Liver (tissue), 9 donors: Measurements from ENCODE around the gene CUL5. TPM values are rescaled to one million over a fixed set of nuclear protein-coding genes. Genes with fewer than 3 reads are reported as not detected.
A peak's percentile ranks its signal among the peaks of the same experiment; 100 is the strongest.
"Not testable (repeated sequence)": the region's sequence is repeated elsewhere in the genome, so short reads cannot be mapped to it uniquely, and the experiment has no call there.

Experiments
- DNase-seq: peaks from one replicate; pipeline ENCODE4 v3.0.0-alpha.2; 2017; ENCODE audit warnings: low spot score
- H3K27ac ChIP-seq, 2 donors: one replicate each; pipeline ENCODE4 v1.7.0; 2013; ENCODE audit warnings: inconsistent platforms in 2 of 2, low read length in 2 of 2, control low read depth in 1 of 2, low read depth in 1 of 2, mild to moderate bottlenecking in 1 of 2
- H3K27me3 ChIP-seq, 4 donors: one replicate each; pipeline versions ENCODE4 v1.6.1 to v1.7.0; 2013; ENCODE audit warnings: low read length in 3 of 4, inconsistent platforms in 1 of 4, mild to moderate bottlenecking in 1 of 4, moderate library complexity in 1 of 4; ENCODE audit not compliant: control insufficient read depth in 4 of 4, insufficient read depth in 4 of 4
- H3K36me3 ChIP-seq, 4 donors: one replicate each; pipeline versions ENCODE4 v1.6.1 to v1.7.0; 2013; ENCODE audit warnings: low read length in 3 of 4, mild to moderate bottlenecking in 3 of 4, low read depth in 1 of 4, moderate library complexity in 1 of 4; ENCODE audit not compliant: control insufficient read depth in 4 of 4, insufficient read depth in 3 of 4
- H3K4me1 ChIP-seq, 4 donors: one replicate each; pipeline versions ENCODE4 v1.6.1 to v1.7.0; 2013; ENCODE audit warnings: low read length in 3 of 4, mild to moderate bottlenecking in 3 of 4, moderate library complexity in 1 of 4; ENCODE audit not compliant: control insufficient read depth in 4 of 4, insufficient read depth in 4 of 4
- H3K4me3 ChIP-seq, 3 donors: one replicate each; pipeline versions ENCODE4 v1.6.1 to v1.7.0; 2013; ENCODE audit warnings: low read length in 3 of 3, control low read depth in 1 of 3, low read depth in 1 of 3, mild to moderate bottlenecking in 1 of 3
- H3K9ac ChIP-seq, 2 donors: one replicate each; pipeline ENCODE4 v1.7.0; 2013; ENCODE audit warnings: low read length in 2 of 2, mild to moderate bottlenecking in 2 of 2, moderate library complexity in 2 of 2, control low read depth in 1 of 2, low read depth in 1 of 2
- H3K9me3 ChIP-seq, 4 donors: one replicate each; pipeline versions ENCODE4 v1.6.1 to v1.7.0; 2013; ENCODE audit warnings: low read length in 3 of 4; ENCODE audit not compliant: control insufficient read depth in 4 of 4
- ATF3 ChIP-seq: IDR thresholded peaks from 2 replicates; pipeline ENCODE4 v1.6.1; 2016; ENCODE audit warnings: antibody characterized with exemption
- CTCF ChIP-seq: fragments of 150-350 bp; IDR thresholded peaks from 2 replicates; pipeline ENCODE4 v1.5.1; 2017; ENCODE audit warnings: improper control_type of control experiment, low read depth, low read length; ENCODE audit not compliant: missing input control
- EGR1 ChIP-seq, 2 donors: IDR thresholded peaks; 2 replicates each; pipeline ENCODE4 v1.6.1; 2016 to 2018; ENCODE audit warnings: antibody characterized with exemption in 2 of 2, low read depth in 2 of 2
- FOXA2 ChIP-seq: IDR thresholded peaks from 2 replicates; pipeline ENCODE4 v1.6.1; 2016; ENCODE audit warnings: antibody characterized with exemption
- GABPA ChIP-seq, 2 donors: IDR thresholded peaks in 1 of 2; conservative IDR thresholded peaks in 1 of 2; 2 replicates each; pipeline ENCODE4 v1.6.1; 2016; ENCODE audit warnings: antibody characterized with exemption in 2 of 2, mild to moderate bottlenecking in 1 of 2, moderate library complexity in 1 of 2
- HNF4A ChIP-seq, 2 donors: conservative IDR thresholded peaks; 2 replicates each; pipeline ENCODE4 v1.6.1; 2016; ENCODE audit warnings: antibody characterized with exemption in 2 of 2, mild to moderate bottlenecking in 2 of 2
- HNF4G ChIP-seq: IDR thresholded peaks from 2 replicates; pipeline ENCODE4 v1.6.1; 2016; ENCODE audit warnings: antibody characterized with exemption
- JUND ChIP-seq, 2 donors: IDR thresholded peaks; 2 replicates each; pipeline ENCODE4 v1.6.1; 2016; ENCODE audit warnings: antibody characterized with exemption in 2 of 2
- NR2F2 ChIP-seq: IDR thresholded peaks from 2 replicates; pipeline ENCODE4 v1.6.1; 2016; ENCODE audit warnings: antibody characterized with exemption
- RXRA ChIP-seq, 2 donors: IDR thresholded peaks; 2 replicates each; pipeline ENCODE4 v1.6.1; 2017 to 2018; ENCODE audit warnings: antibody characterized with exemption in 2 of 2, mild to moderate bottlenecking in 1 of 2
- SP1 ChIP-seq: IDR thresholded peaks from 2 replicates; pipeline ENCODE4 v1.6.1; 2018; ENCODE audit warnings: antibody characterized with exemption, mild to moderate bottlenecking
- TAF1 ChIP-seq: conservative IDR thresholded peaks from 2 replicates; pipeline ENCODE4 v1.6.1; 2016; ENCODE audit warnings: antibody characterized with exemption, mild to moderate bottlenecking
- YY1 ChIP-seq: IDR thresholded peaks from 2 replicates; pipeline ENCODE4 v1.6.1; 2016; ENCODE audit warnings: antibody characterized with exemption, mild to moderate bottlenecking
- WGBS: extraction: QIAGEN DNeasy Blood & Tissue Kit; methylation state at CpG from one replicate; pipeline ENCODE4 v1.1.7; 2013; 5-methylcytosine and 5-hydroxymethylcytosine counted together
- polyA plus RNA-seq, 2 donors: library from polyadenylated mRNA; stranded (reverse) in 1 of 2; unstranded in 1 of 2; fragments of 200-250 nt in 1 of 2; fragments of >200 nt in 1 of 2; fragmentation: Nextera tagmentation in 1 of 2; extraction: Ambion mirVana in 1 of 2; gene quantifications; one replicate each; pipeline versions ENCODE4 v1.2.1 to v1.2.3, GENCODE V29; 2013 to 2015
- total RNA-seq, 2 donors: library from RNA; depleted of rRNA; stranded (reverse); fragments of >200 nt; gene quantifications; one replicate each; pipeline ENCODE4 v1.2.3, GENCODE V29; 2014
- TF ChIP-seq, protein P1 (sequence below): IDR thresholded peaks from 2 replicates; pipeline ENCODE4 v1.6.1; 2016; ENCODE audit warnings: antibody characterized with exemption
- TF ChIP-seq, protein P2 (sequence below): IDR thresholded peaks from 2 replicates; pipeline ENCODE4 v1.6.1; 2016; ENCODE audit warnings: antibody characterized with exemption, mild to moderate bottlenecking
- donor health status: healthy.
- donor health status: healthy.
- donor health status: healthy.
- donor health status: healthy.
- donor health status: healthy.

The CUL5 gene
- total and polyA plus RNA-seq, 4 donors, result 5.6 to 21.1 (median 12.9) TPM

DNA sequence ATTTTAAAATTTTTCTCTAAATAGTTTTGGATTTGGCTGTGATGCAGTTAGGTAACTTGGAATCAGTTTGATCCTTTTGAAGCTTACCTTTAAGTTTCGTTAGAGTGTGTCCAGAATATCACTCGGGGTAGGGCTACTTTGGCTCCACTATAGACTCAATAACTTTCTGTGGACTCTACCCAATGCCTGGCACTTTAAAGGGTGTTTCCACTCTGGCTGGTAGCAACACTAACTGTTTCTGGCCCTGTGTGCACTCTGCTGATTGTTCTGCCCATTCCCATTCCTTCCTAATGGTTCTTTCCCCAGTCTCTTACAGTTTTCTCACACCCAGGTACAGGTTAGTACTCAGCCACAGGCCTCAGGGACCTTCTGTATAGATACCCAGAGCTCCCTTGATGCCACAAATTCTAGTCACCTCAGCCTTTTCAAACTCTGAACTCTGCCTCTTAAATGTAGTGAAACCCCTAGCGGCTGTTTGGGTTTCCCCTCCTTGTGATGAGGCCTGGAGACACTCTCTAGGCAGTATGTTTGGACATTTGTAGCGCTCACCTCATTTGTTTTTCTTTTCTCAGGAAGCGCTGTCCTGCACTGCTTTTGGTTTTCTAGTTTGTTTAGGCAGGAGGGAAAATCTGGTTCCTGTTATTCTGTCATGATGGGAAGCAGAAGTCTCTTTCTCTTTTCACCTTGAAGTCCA lies 16.8 kb downstream of the CUL5 start:
- no peak for DNase-seq
- Histone ChIP-seq H3K9ac (no peak overlapping the region), H3K27me3 (no peaks in the 10 kb centered on the region), H3K4me3 (no peak overlapping the region), H3K9me3 (no peaks in the 10 kb centered on the region), H3K4me1 (peaks cover 0 to 2% (median 0%) of the 10 kb centered on the region in 4 donors), H3K27ac (no peak overlapping the region), H3K36me3 (no peaks in the 10 kb centered on the region)
- no peak for TF ChIP-seq YY1
- TF ChIP-seq, protein P1, sequence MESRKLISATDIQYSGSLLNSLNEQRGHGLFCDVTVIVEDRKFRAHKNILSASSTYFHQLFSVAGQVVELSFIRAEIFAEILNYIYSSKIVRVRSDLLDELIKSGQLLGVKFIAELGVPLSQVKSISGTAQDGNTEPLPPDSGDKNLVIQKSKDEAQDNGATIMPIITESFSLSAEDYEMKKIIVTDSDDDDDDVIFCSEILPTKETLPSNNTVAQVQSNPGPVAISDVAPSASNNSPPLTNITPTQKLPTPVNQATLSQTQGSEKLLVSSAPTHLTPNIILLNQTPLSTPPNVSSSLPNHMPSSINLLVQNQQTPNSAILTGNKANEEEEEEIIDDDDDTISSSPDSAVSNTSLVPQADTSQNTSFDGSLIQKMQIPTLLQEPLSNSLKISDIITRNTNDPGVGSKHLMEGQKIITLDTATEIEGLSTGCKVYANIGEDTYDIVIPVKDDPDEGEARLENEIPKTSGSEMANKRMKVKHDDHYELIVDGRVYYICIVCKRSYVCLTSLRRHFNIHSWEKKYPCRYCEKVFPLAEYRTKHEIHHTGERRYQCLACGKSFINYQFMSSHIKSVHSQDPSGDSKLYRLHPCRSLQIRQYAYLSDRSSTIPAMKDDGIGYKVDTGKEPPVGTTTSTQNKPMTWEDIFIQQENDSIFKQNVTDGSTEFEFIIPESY, result no peak
- TF ChIP-seq GABPA (IDR thresholded peaks at IDR 0.05 in 1 of 2, conservative IDR thresholded peaks at IDR 0.05 in 1 of 2), result no peak
- no peak for TF ChIP-seq CTCF
- TF ChIP-seq ATF3, result no peak
- TF ChIP-seq NR2F2, result no peak
- TF ChIP-seq TAF1, result no peak
- TF ChIP-seq FOXA2, result no peak
- TF ChIP-seq HNF4G, result no peak
- TF ChIP-seq SP1, result no peak
- TF ChIP-seq EGR1 (IDR thresholded peaks at IDR 0.05; ENCODE audit: low read depth in 2 of 2), result no peak
- no peak for TF ChIP-seq RXRA (IDR thresholded peaks at IDR 0.05)
- TF ChIP-seq, protein P2, sequence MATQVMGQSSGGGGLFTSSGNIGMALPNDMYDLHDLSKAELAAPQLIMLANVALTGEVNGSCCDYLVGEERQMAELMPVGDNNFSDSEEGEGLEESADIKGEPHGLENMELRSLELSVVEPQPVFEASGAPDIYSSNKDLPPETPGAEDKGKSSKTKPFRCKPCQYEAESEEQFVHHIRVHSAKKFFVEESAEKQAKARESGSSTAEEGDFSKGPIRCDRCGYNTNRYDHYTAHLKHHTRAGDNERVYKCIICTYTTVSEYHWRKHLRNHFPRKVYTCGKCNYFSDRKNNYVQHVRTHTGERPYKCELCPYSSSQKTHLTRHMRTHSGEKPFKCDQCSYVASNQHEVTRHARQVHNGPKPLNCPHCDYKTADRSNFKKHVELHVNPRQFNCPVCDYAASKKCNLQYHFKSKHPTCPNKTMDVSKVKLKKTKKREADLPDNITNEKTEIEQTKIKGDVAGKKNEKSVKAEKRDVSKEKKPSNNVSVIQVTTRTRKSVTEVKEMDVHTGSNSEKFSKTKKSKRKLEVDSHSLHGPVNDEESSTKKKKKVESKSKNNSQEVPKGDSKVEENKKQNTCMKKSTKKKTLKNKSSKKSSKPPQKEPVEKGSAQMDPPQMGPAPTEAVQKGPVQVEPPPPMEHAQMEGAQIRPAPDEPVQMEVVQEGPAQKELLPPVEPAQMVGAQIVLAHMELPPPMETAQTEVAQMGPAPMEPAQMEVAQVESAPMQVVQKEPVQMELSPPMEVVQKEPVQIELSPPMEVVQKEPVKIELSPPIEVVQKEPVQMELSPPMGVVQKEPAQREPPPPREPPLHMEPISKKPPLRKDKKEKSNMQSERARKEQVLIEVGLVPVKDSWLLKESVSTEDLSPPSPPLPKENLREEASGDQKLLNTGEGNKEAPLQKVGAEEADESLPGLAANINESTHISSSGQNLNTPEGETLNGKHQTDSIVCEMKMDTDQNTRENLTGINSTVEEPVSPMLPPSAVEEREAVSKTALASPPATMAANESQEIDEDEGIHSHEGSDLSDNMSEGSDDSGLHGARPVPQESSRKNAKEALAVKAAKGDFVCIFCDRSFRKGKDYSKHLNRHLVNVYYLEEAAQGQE, result no peak
- no peak for TF ChIP-seq JUND (IDR thresholded peaks at IDR 0.05)
- no peak for TF ChIP-seq HNF4A (conservative IDR thresholded peaks at IDR 0.05)
- WGBS, result 80% methylated on average over 5 of the region's 5 CpGs

DNA sequence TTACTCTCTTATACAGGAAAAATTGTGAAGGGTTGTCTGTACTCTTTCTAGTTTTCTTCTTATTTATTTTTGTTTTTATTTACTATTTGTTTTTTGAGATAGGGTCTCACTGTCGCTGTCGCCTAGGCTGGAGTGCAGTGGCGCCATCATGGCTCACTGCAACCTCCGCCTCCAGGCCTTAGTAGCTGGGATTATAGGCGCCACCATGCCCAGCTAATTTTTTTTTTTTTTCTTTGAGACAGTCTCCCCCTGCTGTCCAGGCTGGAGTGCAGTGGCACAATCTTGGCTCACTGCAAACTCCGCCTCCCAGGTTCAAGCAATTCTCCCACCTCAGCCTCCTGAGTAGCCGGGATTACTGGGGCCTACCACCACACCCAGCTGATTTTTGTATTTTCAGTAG lies 18.4 kb downstream of the CUL5 start:
- Histone ChIP-seq H3K36me3 (no peaks in the 10 kb centered on the region), H3K9me3 (no peaks in the 10 kb centered on the region), H3K9ac (no peak overlapping the region), H3K4me3 (no peak overlapping the region), H3K4me1 (peaks cover 0 to 2% (median 0%) of the 10 kb centered on the region in 4 donors), H3K27me3 (no peaks in the 10 kb centered on the region), H3K27ac (no peak overlapping the region)
- 97% methylated on average over 7 of the region's 7 CpGs for WGBS
- no peak for DNase-seq
- peak; percentile 3 for TF ChIP-seq CTCF
- TF ChIP-seq YY1, result no peak
- no peak for TF ChIP-seq GABPA (IDR thresholded peaks at IDR 0.05 in 1 of 2, conservative IDR thresholded peaks at IDR 0.05 in 1 of 2)

- DNase-seq, H3K36me3 ChIP-seq, H3K27me3 ChIP-seq, H3K27ac ChIP-seq, H3K4me1 ChIP-seq, H3K9ac ChIP-seq, H3K4me3 ChIP-seq, H3K9me3 ChIP-seq: not testable (repeated sequence)
- WGBS, result 98% methylated on average over 2 of the region's 2 CpGs
Observed at GRCh38 chr11:108028822-108029441, 20.2 kb downstream of the CUL5 start.
